HG02610 (cell line): Measurements from ENCODE around the gene ARGFX.
"Not testable (repeated sequence)": the region's sequence is repeated elsewhere in the genome, so short reads cannot be mapped to it uniquely, and the experiment has no call there.

Experiments used
- ATAC-seq: cut with Tn5 transposase; IDR thresholded peaks from one replicate; pipeline ENCODE4 v1.9.1; 2021; ENCODE audit warnings: mild to moderate bottlenecking, moderate library complexity; ENCODE audit not compliant: unreplicated experiment

The ARGFX gene

DNA sequence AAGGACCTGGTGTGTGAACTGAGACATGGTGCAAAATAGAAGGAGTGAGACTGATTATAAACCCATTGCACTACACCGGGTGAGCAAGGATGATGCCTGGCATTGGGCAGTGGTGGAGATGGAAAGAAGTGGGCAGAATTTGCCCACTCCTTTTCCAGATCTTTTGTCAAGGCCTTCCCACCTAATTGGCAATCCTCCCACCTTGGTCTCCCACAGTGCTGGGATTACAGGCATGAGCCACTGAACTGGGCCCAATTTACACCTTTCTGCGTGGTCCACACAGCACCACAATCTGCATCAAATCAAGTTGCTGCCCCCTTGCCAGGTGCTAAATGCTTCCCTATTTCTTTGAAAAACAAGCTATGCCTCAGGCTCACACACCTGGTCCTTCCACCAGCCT lies 30.8 kb downstream of the ARGFX start:
- ATAC-seq = no peak

DNA sequence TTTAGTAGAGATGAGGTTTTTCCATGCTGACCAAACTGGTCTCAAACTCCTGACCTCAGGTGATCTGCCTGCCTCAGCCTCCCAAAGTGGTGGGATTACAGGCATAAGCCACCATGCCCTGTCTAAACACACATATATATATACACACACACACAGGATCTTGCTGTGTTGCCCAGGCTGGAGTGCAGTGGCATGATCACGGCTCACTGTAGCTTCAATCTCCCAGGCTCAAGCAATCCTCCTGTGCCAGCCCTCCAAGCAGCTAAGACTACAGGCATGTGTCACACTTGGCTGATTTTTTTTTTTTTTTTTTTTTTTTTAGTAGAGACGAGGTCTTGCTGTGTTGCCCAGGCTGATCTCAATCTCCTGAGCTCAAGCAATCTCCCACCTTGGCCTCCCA lies 32.2 kb downstream of the ARGFX start:
- not testable (repeated sequence) for ATAC-seq

DNA sequence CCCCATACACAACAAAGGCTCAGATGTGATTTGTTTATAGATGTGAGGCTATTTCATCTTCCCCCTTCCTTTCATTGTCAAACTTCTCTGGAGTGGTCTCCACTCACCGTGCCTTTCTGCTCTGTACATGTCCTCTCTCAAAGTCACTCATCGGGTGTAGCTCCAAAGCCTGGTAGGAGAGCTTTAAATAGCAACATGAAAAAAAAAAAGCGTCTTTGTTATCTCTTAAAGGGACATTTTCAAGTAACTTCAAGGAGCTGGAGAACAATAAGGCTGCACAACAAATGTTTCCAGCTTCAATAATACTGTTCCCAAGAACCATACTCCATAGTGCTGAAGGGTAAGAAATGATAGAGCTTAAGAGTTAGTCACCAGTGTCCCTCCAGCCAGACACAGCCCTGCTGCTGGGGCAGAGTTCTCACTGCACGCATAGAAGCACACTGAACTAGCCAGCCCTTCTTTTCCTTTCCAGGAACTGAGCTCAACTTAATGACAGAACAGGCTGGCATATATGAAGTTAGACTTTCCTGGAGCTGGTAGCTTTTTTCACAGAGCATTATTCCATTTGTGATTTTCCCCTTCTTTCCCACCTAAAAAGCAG lies 33.6 kb downstream of the ARGFX start:
- ATAC-seq = no peak

DNA sequence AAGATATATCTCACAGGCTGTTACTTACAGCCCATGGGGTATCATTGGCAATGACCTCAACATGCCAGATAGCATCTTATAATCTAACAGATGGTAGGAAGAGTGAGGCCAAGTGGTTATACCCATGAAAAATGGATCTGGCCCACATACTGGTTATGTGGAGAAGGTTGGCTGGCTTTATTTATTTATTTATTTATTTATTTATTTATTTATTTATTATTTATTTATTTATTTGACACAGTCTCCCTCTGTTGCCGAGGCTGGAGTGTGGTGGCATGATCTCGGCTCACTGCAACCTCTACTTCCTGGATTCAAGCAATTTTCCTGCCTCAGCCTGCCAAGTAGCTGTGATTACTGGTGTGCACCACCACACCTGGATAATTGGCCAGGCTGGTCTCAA lies 37.0 kb downstream of the ARGFX start:
- no peak for ATAC-seq

DNA sequence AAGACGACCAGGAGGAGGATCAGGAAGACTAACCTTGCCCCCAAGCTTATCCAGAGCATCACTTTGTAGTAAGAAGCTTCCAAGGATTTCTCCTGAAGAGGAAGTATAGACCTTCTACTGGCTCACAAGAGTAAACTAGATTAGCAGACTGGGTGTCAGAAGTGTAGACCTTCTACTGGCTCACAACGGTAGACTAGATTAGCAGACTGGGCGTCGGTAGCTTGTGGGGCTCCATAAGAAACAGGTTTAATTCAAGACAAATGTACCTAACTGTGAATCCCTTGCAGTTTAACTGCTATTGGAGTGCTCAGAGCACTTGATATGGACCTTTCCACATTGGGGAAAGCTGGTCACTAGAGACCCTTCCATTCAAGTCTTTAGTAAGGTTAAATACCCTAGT lies 38.4 kb downstream of the ARGFX start:
- ATAC-seq = no peak
